ENCODE data around the gene ZNF200.

DNA sequence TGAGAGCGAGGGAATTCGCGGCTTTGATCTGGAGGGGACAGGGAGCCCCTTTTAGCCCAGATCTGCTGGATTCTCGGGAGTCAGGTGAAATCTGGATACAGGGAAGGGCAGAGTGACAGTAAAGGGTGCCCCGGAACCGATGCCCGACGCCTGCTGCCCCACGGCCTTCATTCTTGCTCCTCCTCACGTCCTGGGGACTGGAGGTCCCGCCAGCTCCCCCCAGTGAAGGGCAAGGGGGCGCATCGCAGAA lies 46.4 kb downstream of the ZNF200 start:
- TF ChIP-seq, protein P1, sequence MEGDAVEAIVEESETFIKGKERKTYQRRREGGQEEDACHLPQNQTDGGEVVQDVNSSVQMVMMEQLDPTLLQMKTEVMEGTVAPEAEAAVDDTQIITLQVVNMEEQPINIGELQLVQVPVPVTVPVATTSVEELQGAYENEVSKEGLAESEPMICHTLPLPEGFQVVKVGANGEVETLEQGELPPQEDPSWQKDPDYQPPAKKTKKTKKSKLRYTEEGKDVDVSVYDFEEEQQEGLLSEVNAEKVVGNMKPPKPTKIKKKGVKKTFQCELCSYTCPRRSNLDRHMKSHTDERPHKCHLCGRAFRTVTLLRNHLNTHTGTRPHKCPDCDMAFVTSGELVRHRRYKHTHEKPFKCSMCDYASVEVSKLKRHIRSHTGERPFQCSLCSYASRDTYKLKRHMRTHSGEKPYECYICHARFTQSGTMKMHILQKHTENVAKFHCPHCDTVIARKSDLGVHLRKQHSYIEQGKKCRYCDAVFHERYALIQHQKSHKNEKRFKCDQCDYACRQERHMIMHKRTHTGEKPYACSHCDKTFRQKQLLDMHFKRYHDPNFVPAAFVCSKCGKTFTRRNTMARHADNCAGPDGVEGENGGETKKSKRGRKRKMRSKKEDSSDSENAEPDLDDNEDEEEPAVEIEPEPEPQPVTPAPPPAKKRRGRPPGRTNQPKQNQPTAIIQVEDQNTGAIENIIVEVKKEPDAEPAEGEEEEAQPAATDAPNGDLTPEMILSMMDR (IDR thresholded peaks at IDR 0.05; ENCODE audit: low read length): no peak
- TF ChIP-seq EZH2 (optimal IDR thresholded peaks at IDR 0.05; ENCODE audit: low read depth, low read length) (no peak), EZH2phosphoT487 (IDR thresholded peaks at IDR 0.05; ENCODE audit: low read length) (no peak)
